Stomach (tissue), 4 donors: ENCODE data around the gene ATG7.

Source experiments
- EP300 ChIP-seq: sonication (generic); formaldehyde crosslinking; IDR thresholded peaks from one replicate; pipeline ENCODE4 v1.6.1; 2017; ENCODE audit warnings: antibody characterized with exemption
- POLR2A ChIP-seq, 4 donors: fragments of 450-650 bp; IDR thresholded peaks; one replicate each; pipeline ENCODE4 v1.6.1; 2016; ENCODE audit warnings: antibody characterized with exemption in 4 of 4, control low read depth in 2 of 4, mild to moderate bottlenecking in 1 of 4, moderate library complexity in 1 of 4
- POLR2AphosphoS5 ChIP-seq, 3 donors: sonication (generic); formaldehyde crosslinking; IDR thresholded peaks; one replicate each; pipeline ENCODE4 v1.6.1; 2016; ENCODE audit warnings: antibody characterized with exemption in 3 of 3
- TF ChIP-seq, protein P1 (sequence below), 7 experiments: fragments of 450-650 bp in 4 of 7; fragments of 200-600 bp in 3 of 7; sonication (generic) in 3 of 7; IDR thresholded peaks; one replicate each; pipeline ENCODE4 v1.5.1; 2016 to 2019; ENCODE audit warnings: antibody characterized with exemption in 7 of 7, control low read depth in 2 of 7, mild to moderate bottlenecking in 1 of 7

- TF ChIP-seq, protein P1, sequence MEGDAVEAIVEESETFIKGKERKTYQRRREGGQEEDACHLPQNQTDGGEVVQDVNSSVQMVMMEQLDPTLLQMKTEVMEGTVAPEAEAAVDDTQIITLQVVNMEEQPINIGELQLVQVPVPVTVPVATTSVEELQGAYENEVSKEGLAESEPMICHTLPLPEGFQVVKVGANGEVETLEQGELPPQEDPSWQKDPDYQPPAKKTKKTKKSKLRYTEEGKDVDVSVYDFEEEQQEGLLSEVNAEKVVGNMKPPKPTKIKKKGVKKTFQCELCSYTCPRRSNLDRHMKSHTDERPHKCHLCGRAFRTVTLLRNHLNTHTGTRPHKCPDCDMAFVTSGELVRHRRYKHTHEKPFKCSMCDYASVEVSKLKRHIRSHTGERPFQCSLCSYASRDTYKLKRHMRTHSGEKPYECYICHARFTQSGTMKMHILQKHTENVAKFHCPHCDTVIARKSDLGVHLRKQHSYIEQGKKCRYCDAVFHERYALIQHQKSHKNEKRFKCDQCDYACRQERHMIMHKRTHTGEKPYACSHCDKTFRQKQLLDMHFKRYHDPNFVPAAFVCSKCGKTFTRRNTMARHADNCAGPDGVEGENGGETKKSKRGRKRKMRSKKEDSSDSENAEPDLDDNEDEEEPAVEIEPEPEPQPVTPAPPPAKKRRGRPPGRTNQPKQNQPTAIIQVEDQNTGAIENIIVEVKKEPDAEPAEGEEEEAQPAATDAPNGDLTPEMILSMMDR (IDR thresholded peaks at IDR 0.05): no peak
- TF ChIP-seq EP300 (no peak), POLR2A (IDR thresholded peaks at IDR 0.05) (no peak), POLR2AphosphoS5 (IDR thresholded peaks at IDR 0.05) (no peak)
These were observed 245.4 kb downstream of the ATG7 start for GRCh38 chr3:11517601-11518000.
